ENCODE data around the gene VPS13C. TPM values are rescaled to one million over a fixed set of nuclear protein-coding genes. Genes with fewer than 3 reads are reported as not detected.

Gene VPS13C
- total RNA-seq, 1 experiment from 2014 or later, result 47.3 TPM

DNA sequence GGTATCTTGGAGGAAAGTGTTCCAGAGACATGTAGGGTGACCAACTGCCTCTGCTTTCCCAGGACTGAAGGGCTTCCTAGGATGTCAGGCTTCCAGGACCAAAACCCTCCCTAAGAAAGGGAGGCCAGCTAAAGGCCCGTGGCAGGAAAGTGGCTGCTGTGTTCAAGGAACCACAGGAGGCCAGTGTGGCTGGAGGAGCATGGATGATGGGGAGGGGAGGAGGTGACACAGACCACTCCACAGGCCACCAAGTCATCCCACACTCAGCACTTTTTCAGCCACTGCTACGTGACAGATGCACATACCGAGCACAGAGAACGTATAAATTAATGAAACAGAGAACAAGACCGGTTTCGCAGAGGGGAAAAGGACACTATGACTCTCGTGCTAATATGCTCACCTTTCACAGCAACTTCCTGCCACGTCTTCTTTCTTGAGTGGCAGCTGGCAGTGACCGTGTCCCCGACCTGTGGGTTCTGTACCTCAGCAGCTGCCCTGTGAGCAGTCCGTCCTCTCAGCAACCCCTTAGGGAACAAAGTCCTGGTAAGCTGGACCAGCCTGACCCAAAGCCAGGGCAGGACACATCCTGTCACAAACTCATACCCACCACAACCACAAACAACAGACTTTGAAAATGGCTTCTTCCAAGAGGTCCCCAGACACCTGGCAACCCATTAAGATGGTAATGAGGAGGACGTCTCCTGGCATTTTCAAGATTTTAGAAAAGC is 244.7 kb downstream of the VPS13C start:
- intact Hi-C loops (cut with micrococcal nuclease; ENCODE audit: unreplicated experiment), result no loop called here
- no TSS peak for BruUV-seq (replicated peaks)

DNA sequence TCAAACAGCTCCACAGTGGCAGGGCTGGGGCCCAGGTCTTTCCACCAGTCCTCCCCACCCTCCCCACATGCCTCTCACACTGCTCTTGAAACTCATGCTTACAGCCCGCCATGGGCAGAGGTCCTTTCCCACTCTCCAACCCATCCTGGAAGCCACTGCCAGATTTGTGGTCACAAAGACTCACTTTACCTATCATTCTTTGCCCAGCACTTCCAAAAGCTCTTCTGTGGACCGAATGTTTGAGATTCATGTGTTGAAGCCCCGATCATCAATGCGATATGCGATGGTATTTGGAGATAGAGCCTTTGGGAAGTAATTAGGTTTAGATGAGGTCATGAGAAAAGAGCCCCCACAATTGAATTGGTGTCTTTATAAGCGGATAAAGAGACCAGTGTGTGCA is 247.8 kb downstream of the VPS13C start:
- Histone ChIP-seq H3K27ac (ENCODE audit: low read length) (no peak overlapping the region), H3K36me3 (ENCODE audit: control insufficient read depth, insufficient read depth, low read length) (no peaks in the 10 kb centered on the region), H3K4me1 (ENCODE audit: control insufficient read depth, insufficient read depth, low read length) (no peaks in the 10 kb centered on the region), H3K27me3 (ENCODE audit: control insufficient read depth, insufficient read depth, low read length) (peaks cover 5% of the 10 kb centered on the region; the same call in 1 of the 2 replicates), H3K4me3 (ENCODE audit: low read depth in 2 of 2, low read length in 2 of 2) (no peak overlapping the region), H3K9me3 (ENCODE audit: control insufficient read depth, insufficient read depth, low read depth, low read length) (no peaks in the 10 kb centered on the region)
- CTCF ChIA-PET, result no interaction called here
- ATAC-seq (no peak), DNase-seq (ENCODE audit: low read depth, low spot score) (no peak)
- in situ Hi-C loops (cut with HindIII; ENCODE audit: low pct_unique_long_range_greater_than_20kb, low sequenced_read_pairs), result no loop called here
- intact Hi-C loops (cut with micrococcal nuclease; ENCODE audit: unreplicated experiment), result no loop called here
- TF ChIP-seq, protein P1, sequence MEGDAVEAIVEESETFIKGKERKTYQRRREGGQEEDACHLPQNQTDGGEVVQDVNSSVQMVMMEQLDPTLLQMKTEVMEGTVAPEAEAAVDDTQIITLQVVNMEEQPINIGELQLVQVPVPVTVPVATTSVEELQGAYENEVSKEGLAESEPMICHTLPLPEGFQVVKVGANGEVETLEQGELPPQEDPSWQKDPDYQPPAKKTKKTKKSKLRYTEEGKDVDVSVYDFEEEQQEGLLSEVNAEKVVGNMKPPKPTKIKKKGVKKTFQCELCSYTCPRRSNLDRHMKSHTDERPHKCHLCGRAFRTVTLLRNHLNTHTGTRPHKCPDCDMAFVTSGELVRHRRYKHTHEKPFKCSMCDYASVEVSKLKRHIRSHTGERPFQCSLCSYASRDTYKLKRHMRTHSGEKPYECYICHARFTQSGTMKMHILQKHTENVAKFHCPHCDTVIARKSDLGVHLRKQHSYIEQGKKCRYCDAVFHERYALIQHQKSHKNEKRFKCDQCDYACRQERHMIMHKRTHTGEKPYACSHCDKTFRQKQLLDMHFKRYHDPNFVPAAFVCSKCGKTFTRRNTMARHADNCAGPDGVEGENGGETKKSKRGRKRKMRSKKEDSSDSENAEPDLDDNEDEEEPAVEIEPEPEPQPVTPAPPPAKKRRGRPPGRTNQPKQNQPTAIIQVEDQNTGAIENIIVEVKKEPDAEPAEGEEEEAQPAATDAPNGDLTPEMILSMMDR (IDR thresholded peaks at IDR 0.05), result no peak
- TF ChIP-seq TCF7L2 (IDR thresholded peaks at IDR 0.05; ENCODE audit: low read depth, low read length), result no peak
- TF ChIP-seq POLR2AphosphoS5 (IDR thresholded peaks at IDR 0.05; ENCODE audit: low read depth, low read length), result no peak
- TF ChIP-seq, protein P2, sequence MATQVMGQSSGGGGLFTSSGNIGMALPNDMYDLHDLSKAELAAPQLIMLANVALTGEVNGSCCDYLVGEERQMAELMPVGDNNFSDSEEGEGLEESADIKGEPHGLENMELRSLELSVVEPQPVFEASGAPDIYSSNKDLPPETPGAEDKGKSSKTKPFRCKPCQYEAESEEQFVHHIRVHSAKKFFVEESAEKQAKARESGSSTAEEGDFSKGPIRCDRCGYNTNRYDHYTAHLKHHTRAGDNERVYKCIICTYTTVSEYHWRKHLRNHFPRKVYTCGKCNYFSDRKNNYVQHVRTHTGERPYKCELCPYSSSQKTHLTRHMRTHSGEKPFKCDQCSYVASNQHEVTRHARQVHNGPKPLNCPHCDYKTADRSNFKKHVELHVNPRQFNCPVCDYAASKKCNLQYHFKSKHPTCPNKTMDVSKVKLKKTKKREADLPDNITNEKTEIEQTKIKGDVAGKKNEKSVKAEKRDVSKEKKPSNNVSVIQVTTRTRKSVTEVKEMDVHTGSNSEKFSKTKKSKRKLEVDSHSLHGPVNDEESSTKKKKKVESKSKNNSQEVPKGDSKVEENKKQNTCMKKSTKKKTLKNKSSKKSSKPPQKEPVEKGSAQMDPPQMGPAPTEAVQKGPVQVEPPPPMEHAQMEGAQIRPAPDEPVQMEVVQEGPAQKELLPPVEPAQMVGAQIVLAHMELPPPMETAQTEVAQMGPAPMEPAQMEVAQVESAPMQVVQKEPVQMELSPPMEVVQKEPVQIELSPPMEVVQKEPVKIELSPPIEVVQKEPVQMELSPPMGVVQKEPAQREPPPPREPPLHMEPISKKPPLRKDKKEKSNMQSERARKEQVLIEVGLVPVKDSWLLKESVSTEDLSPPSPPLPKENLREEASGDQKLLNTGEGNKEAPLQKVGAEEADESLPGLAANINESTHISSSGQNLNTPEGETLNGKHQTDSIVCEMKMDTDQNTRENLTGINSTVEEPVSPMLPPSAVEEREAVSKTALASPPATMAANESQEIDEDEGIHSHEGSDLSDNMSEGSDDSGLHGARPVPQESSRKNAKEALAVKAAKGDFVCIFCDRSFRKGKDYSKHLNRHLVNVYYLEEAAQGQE (IDR thresholded peaks at IDR 0.05; ENCODE audit: insufficient read depth in 1 of 2, low read depth in 2 of 2, low read length in 1 of 2), result no peak
- TF ChIP-seq SIN3A (IDR thresholded peaks at IDR 0.05; ENCODE audit: borderline replicate concordance, insufficient read depth, low read depth, low read length), result no peak
- no TSS peak for BruUV-seq (replicated peaks)
- POLR2A ChIA-PET, result no interaction called here

More for the DNA sequence above, 244.7 kb downstream of the VPS13C start:
- in situ Hi-C loops (cut with HindIII; ENCODE audit: low pct_unique_long_range_greater_than_20kb, low sequenced_read_pairs), result no loop called here
- POLR2A ChIA-PET, result no interaction called here
- CTCF ChIA-PET, result no interaction called here
- H3K36me3 ChIP-seq (ENCODE audit: control insufficient read depth, insufficient read depth, low read length), result no peaks in the 10 kb centered on the region
- H3K9me3 ChIP-seq (ENCODE audit: control insufficient read depth, insufficient read depth, low read depth, low read length), result no peaks in the 10 kb centered on the region
- ATAC-seq (no peak), DNase-seq (ENCODE audit: low read depth, low spot score) (no peak)
- no peak overlapping the region for H3K4me3 ChIP-seq (ENCODE audit: low read depth in 2 of 2, low read length in 2 of 2)
- H3K4me1 ChIP-seq (ENCODE audit: control insufficient read depth, insufficient read depth, low read length), result no peaks in the 10 kb centered on the region
- no peaks in the 10 kb centered on the region; the same call in 1 of the 2 replicates for H3K27me3 ChIP-seq (ENCODE audit: control insufficient read depth, insufficient read depth, low read length)
- H3K27ac ChIP-seq (ENCODE audit: low read length), result no peak overlapping the region
- TF ChIP-seq SIN3A (IDR thresholded peaks at IDR 0.05; ENCODE audit: borderline replicate concordance, insufficient read depth, low read depth, low read length), result no peak
- no peak for TF ChIP-seq POLR2AphosphoS5 (IDR thresholded peaks at IDR 0.05; ENCODE audit: low read depth, low read length)

DNA sequence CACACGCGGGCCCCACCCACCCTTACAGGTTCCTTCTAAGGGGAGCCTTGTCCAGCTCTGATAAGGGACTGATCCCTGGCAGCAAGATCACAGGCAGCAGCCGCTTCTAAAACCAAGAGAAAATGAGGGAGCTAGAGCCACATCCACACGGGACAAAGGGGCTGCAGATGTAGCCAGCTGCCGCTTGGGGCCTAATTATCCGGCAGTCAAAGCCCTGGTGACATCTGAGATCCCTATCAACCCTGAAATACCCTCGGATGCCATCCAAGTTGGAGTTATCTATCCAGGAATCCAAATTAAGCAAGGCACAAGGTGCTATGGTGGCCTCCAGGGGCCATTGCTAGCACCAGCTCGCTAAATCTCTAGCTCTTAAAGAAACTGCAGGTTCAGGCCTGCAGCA is 248.3 kb downstream of the VPS13C start:
- CTCF ChIA-PET, result no interaction called here
- ATAC-seq (no peak), DNase-seq (ENCODE audit: low read depth, low spot score) (no peak)
- Histone ChIP-seq H3K4me3 (ENCODE audit: low read depth in 2 of 2, low read length in 2 of 2) (no peak overlapping the region), H3K36me3 (ENCODE audit: control insufficient read depth, insufficient read depth, low read length) (no peaks in the 10 kb centered on the region), H3K27ac (ENCODE audit: low read length) (no peak overlapping the region), H3K9me3 (ENCODE audit: control insufficient read depth, insufficient read depth, low read depth, low read length) (no peaks in the 10 kb centered on the region), H3K27me3 (ENCODE audit: control insufficient read depth, insufficient read depth, low read length) (0 out of 2 replicates have a peak, but pooled peaks cover 5% of the 10 kb centered on the region), H3K4me1 (ENCODE audit: control insufficient read depth, insufficient read depth, low read length) (no peaks in the 10 kb centered on the region)
- intact Hi-C loops (cut with micrococcal nuclease; ENCODE audit: unreplicated experiment), result no loop called here
- in situ Hi-C loops (cut with HindIII; ENCODE audit: low pct_unique_long_range_greater_than_20kb, low sequenced_read_pairs), result no loop called here
- POLR2A ChIA-PET, result no interaction called here
- TF ChIP-seq TCF7L2 (IDR thresholded peaks at IDR 0.05; ENCODE audit: low read depth, low read length) (no peak), POLR2AphosphoS5 (IDR thresholded peaks at IDR 0.05; ENCODE audit: low read depth, low read length) (no peak), SIN3A (IDR thresholded peaks at IDR 0.05; ENCODE audit: borderline replicate concordance, insufficient read depth, low read depth, low read length) (no peak)
- TF ChIP-seq, protein P1 (IDR thresholded peaks at IDR 0.05), result no peak
- TF ChIP-seq, protein P2 (IDR thresholded peaks at IDR 0.05; ENCODE audit: insufficient read depth in 1 of 2, low read depth in 2 of 2, low read length in 1 of 2), result no peak
- no TSS peak for BruUV-seq (replicated peaks)
